IMR-90 (cell line): ENCODE data around the gene SLC12A7. TPM values are rescaled to one million over a fixed set of nuclear protein-coding genes. Genes with fewer than 3 reads are reported as not detected.

Source experiments
- ATAC-seq: fragments of 200-7000 bp; cut with Tn5 transposase; 2 replicates; pipeline ENCODE4 v1.9.1; 2020; ENCODE audit warnings: low read depth, mild to moderate bottlenecking, moderate library complexity
- BruUV-seq: library from RNA; stranded (reverse); fragments of 400-500 nt; replicated peaks from 2 replicates; lab custom pipeline; 2021; lab: Mats Ljungman, UMichigan
- CTCF ChIA-PET: fragments of 300-600 bp; formaldehyde crosslinking; extraction: SDS; loops from one replicate; lab custom pipeline; 2021; ENCODE audit warnings: antibody characterized with exemption; lab: Yijun Ruan, JAX
- POLR2A ChIA-PET: fragments of 300-600 bp; sonication (Branson Sonifier 250); formaldehyde crosslinking; loops from one replicate; lab custom pipeline; 2022; ENCODE audit warnings: antibody characterized with exemption; ENCODE audit not compliant: unreplicated experiment; lab: Charles Lee
- DNase-seq: peaks from one replicate; pipeline ENCODE4 v3.0.0; 2013
- H2AFZ ChIP-seq: replicated peaks from 2 replicates; pipeline ENCODE3; 2013; ENCODE audit warnings: low read length, mild to moderate bottlenecking; ENCODE audit not compliant: poor library complexity
- H2AK5ac ChIP-seq: 2 replicates; pipeline ENCODE4 v1.6.1; 2013; ENCODE audit warnings: low read depth, low read length, inconsistent platforms
- H2AK9ac ChIP-seq: replicated peaks from 2 replicates; pipeline ENCODE3; 2013; ENCODE audit warnings: mild to moderate bottlenecking, low read depth, low read length, moderate library complexity; ENCODE audit not compliant: poor library complexity
- H2BK120ac ChIP-seq: 2 replicates; pipeline ENCODE4 v1.6.1; 2013; ENCODE audit warnings: low read depth, low read length, inconsistent platforms
- H2BK15ac ChIP-seq: 3 replicates; pipeline ENCODE4 v1.6.1; 2013; ENCODE audit warnings: low read depth, low read length, inconsistent platforms
- H2BK20ac ChIP-seq: 2 replicates; pipeline ENCODE4 v1.6.1; 2013; ENCODE audit warnings: low read depth, mild to moderate bottlenecking, inconsistent platforms, low read length, moderate library complexity
- H2BK5ac ChIP-seq: 2 replicates; pipeline ENCODE4 v1.6.1; 2013; ENCODE audit warnings: mild to moderate bottlenecking, low read depth, low read length, inconsistent platforms; ENCODE audit not compliant: poor library complexity, severe bottlenecking
- H3K14ac ChIP-seq: replicated peaks from 2 replicates; pipeline ENCODE4 v1.6.1; 2013; ENCODE audit warnings: low read depth, low read length, inconsistent platforms
- H3K18ac ChIP-seq: 2 replicates; pipeline ENCODE4 v1.6.1; 2013; ENCODE audit warnings: low read depth, low read length, control low read depth
- H3K23ac ChIP-seq: 2 replicates; pipeline ENCODE4 v1.6.1; 2013; ENCODE audit warnings: low read depth, low read length, inconsistent platforms
- H3K27ac ChIP-seq: 2 replicates; pipeline ENCODE4 v1.5.1; 2013; ENCODE audit warnings: mild to moderate bottlenecking, control low read depth, low read length; ENCODE audit not compliant: insufficient read depth
- H3K27me3 ChIP-seq: 2 replicates; pipeline ENCODE4 v1.6.1; 2013; ENCODE audit warnings: low read length; ENCODE audit not compliant: control insufficient read depth, insufficient read depth
- H3K36me3 ChIP-seq: 2 replicates; pipeline ENCODE4 v1.6.1; 2013; ENCODE audit warnings: low read length, mixed read lengths; ENCODE audit not compliant: control insufficient read depth, insufficient read depth
- H3K4ac ChIP-seq: 2 replicates; pipeline ENCODE4 v1.6.1; 2013; ENCODE audit warnings: low read depth, low read length, inconsistent platforms
- H3K4me1 ChIP-seq: 2 replicates; pipeline ENCODE4 v1.6.1; 2013; ENCODE audit warnings: low read length, mixed read lengths; ENCODE audit not compliant: control insufficient read depth, insufficient read depth
- H3K4me2 ChIP-seq: 2 replicates; pipeline ENCODE4 v1.6.1; 2013; ENCODE audit warnings: low read depth, mild to moderate bottlenecking, control low read depth, low read length, moderate library complexity
- H3K4me3 ChIP-seq: 2 replicates; pipeline ENCODE4 v1.5.1; 2013; ENCODE audit warnings: low read depth, mild to moderate bottlenecking, control low read depth, low read length, moderate library complexity; ENCODE audit not compliant: insufficient read depth
- H3K56ac ChIP-seq: 2 replicates; pipeline ENCODE4 v1.6.1; 2013; ENCODE audit warnings: low read length, inconsistent platforms; ENCODE audit not compliant: insufficient read depth; ENCODE audit errors: extremely low read depth
- H3K79me1 ChIP-seq, 2 experiments: 2 replicates each; pipeline ENCODE4 v1.6.1; 2013; ENCODE audit warnings: low read length in 2 of 2, inconsistent platforms in 1 of 2, low read depth in 1 of 2
- H3K9ac ChIP-seq: 2 replicates; pipeline ENCODE4 v1.6.1; 2013; ENCODE audit warnings: low read depth, low read length, control low read depth
- H3K9me1 ChIP-seq: 2 replicates; pipeline ENCODE4 v1.6.1; 2013; ENCODE audit warnings: low read length, inconsistent platforms; ENCODE audit not compliant: insufficient read depth
- H3K9me3 ChIP-seq: 2 replicates; pipeline ENCODE4 v1.6.1; 2013; ENCODE audit warnings: low read length; ENCODE audit not compliant: control insufficient read depth, insufficient read depth
- H4K20me1 ChIP-seq: 2 replicates; pipeline ENCODE4 v1.6.1; 2013; ENCODE audit warnings: low read length, inconsistent platforms; ENCODE audit not compliant: insufficient read depth
- H4K5ac ChIP-seq: 2 replicates; pipeline ENCODE4 v1.6.1; 2013; ENCODE audit warnings: mild to moderate bottlenecking, low read depth, low read length, control low read depth
- H4K8ac ChIP-seq, 2 experiments: 2 replicates each; pipeline ENCODE4 v1.6.1; 2013; ENCODE audit warnings: low read depth in 2 of 2, low read length in 2 of 2, control low read depth in 1 of 2, inconsistent platforms in 1 of 2
- H4K91ac ChIP-seq: 2 replicates; pipeline ENCODE4 v1.6.1; 2013; ENCODE audit warnings: low read depth, low read length, inconsistent platforms; ENCODE audit not compliant: insufficient read depth
- BHLHE40 ChIP-seq: fragments of 150-350 bp; IDR thresholded peaks from 2 replicates; pipeline ENCODE4 v1.6.1; 2016; ENCODE audit warnings: mild to moderate bottlenecking, low read depth, low read length
- CEBPB ChIP-seq: IDR thresholded peaks from 2 replicates; pipeline ENCODE4 v1.6.1; 2012; ENCODE audit warnings: low read depth, low read length, improper control_type of control experiment
- CHD1 ChIP-seq: IDR thresholded peaks from 2 replicates; pipeline ENCODE4 v1.6.1; 2012; ENCODE audit warnings: low read depth, low read length, improper control_type of control experiment
- CTCF ChIP-seq: conservative IDR thresholded peaks from 2 replicates; pipeline ENCODE4 v1.5.1; 2012; ENCODE audit warnings: mild to moderate bottlenecking, low read depth, low read length, improper control_type of control experiment
- ELK1 ChIP-seq: fragments of 150-350 bp; IDR thresholded peaks from 2 replicates; pipeline ENCODE4 v1.6.1; 2016; ENCODE audit warnings: low read depth, mild to moderate bottlenecking, low read length, moderate library complexity, borderline replicate concordance
- FOS ChIP-seq: fragments of 150-350 bp; IDR thresholded peaks from 2 replicates; pipeline ENCODE4 v1.6.1; 2016; ENCODE audit warnings: low read depth, low read length
- MAFK ChIP-seq: IDR thresholded peaks from 2 replicates; pipeline ENCODE4 v1.6.1; 2012; ENCODE audit warnings: low read depth, low read length, improper control_type of control experiment
- MAZ ChIP-seq: IDR thresholded peaks from 2 replicates; pipeline ENCODE4 v1.6.1; 2012; ENCODE audit warnings: low read depth, mild to moderate bottlenecking, low read length, improper control_type of control experiment, moderate library complexity, borderline replicate concordance
- MXI1 ChIP-seq: IDR thresholded peaks from 2 replicates; pipeline ENCODE4 v1.6.1; 2012; ENCODE audit warnings: low read depth, mild to moderate bottlenecking, low read length, moderate library complexity, borderline replicate concordance
- NFE2L2 ChIP-seq: fragments of 150-350 bp; IDR thresholded peaks from 2 replicates; pipeline ENCODE4 v1.6.1; 2016; ENCODE audit warnings: low read depth, mild to moderate bottlenecking, low read length
- POLR2A ChIP-seq: IDR thresholded peaks from 2 replicates; pipeline ENCODE4 v1.6.1; 2012; ENCODE audit warnings: mild to moderate bottlenecking, low read depth, low read length
- RAD21 ChIP-seq: IDR thresholded peaks from 2 replicates; pipeline ENCODE4 v1.6.1; 2012; ENCODE audit warnings: low read length, improper control_type of control experiment
- RCOR1 ChIP-seq: IDR thresholded peaks from 2 replicates; pipeline ENCODE4 v1.6.1; 2012; ENCODE audit warnings: mild to moderate bottlenecking, low read length, improper control_type of control experiment; ENCODE audit not compliant: insufficient replicate concordance
- RFX5 ChIP-seq: IDR thresholded peaks from 2 replicates; pipeline ENCODE4 v1.8.0; 2012; ENCODE audit warnings: low read depth, mild to moderate bottlenecking, low read length, moderate library complexity
- SMC3 ChIP-seq: fragments of 150-350 bp; IDR thresholded peaks from 2 replicates; pipeline ENCODE4 v1.6.1; 2016; ENCODE audit warnings: low read depth, mild to moderate bottlenecking, antibody characterized with exemption, low read length, moderate library complexity
- USF2 ChIP-seq: fragments of 150-350 bp; IDR thresholded peaks from 2 replicates; pipeline ENCODE4 v1.6.1; 2017; ENCODE audit warnings: mild to moderate bottlenecking, antibody characterized with exemption, low read length, low read depth
- WGBS, 2 experiments: methylation state at CpG; one replicate each; pipeline versions ENCODE4 v1.1.5 to v1.1.7; 2013; ENCODE audit warnings: missing lambda C conversion rate in 2 of 2; ENCODE audit not compliant: insufficient read length in 1 of 2; ENCODE audit errors: extremely low coverage in 2 of 2; 5-methylcytosine and 5-hydroxymethylcytosine counted together
- dilution Hi-C: fragments of 300-500 bp; cut with HindIII; formaldehyde crosslinking; loops from one replicate; pipeline ENCODE4 v1.14.3; 2018; ENCODE audit warnings: low sequenced_read_pairs; ENCODE audit not compliant: unreplicated experiment
- in situ Hi-C: fragments of 300-500 bp; cut with MboI; formaldehyde crosslinking; loops from 3 replicates; pipeline ENCODE4 v1.14.3; 2019; ENCODE audit warnings: low sequenced_read_pairs, inconsistent platforms, mixed read lengths
- intact Hi-C: fragments of 100-400 bp; cut with micrococcal nuclease; formaldehyde crosslinking; loops from 2 replicates; pipeline ENCODE4 v1.10.0; 2022
- polyA plus RNA-seq, 3 experiments: library from polyadenylated mRNA; depleted of rRNA; stranded (reverse); fragments of >200 nt; gene quantifications; 2 replicates each; pipeline ENCODE4 v1.2.3, GENCODE V29; 2012; ENCODE audit warnings: low replicate concordance in 1 of 3
- total RNA-seq: library from RNA; depleted of rRNA; stranded (reverse); fragments of >200 nt; gene quantifications from 2 replicates; pipeline ENCODE4 v1.2.3, GENCODE V29; 2012

The SLC12A7 gene
- total and polyA plus RNA-seq, 2 of the 4 experiments (the other 2 are of a cell fraction) = 3.0 to 6.1 TPM

GRCh38 chr5:1061916-1062315 is 49.9 kb downstream of the SLC12A7 start:
- dilution Hi-C loops (no loop called here), in situ Hi-C loops (no loop called here), intact Hi-C loops (no loop called here)
- no peaks in the 10 kb centered on the region for H3K27me3 ChIP-seq
- H3K4me3 ChIP-seq = no peak overlapping the region
- no peaks in the 10 kb centered on the region for H4K20me1 ChIP-seq
- H4K91ac ChIP-seq = no peak overlapping the region
- H3K4me1 ChIP-seq = no peaks in the 10 kb centered on the region
- no peak overlapping the region for H2AFZ ChIP-seq
- H2BK20ac ChIP-seq = no peak overlapping the region
- no peak overlapping the region for H3K9ac ChIP-seq
- WGBS, 2 experiments = 100% methylated on average over 3 of the region's 10 CpGs; no CpG with 5 or more reads in 1 of the 2 experiments
- no peaks in the 10 kb centered on the region for H3K9me3 ChIP-seq
- no peak overlapping the region for H3K4me2 ChIP-seq
- H3K27ac ChIP-seq = no peak overlapping the region
- no peak overlapping the region for H3K14ac ChIP-seq
- H3K56ac ChIP-seq = no peak overlapping the region
- no peak overlapping the region for H2AK5ac ChIP-seq
- H2AK9ac ChIP-seq = no peak overlapping the region
- H3K23ac ChIP-seq = no peak overlapping the region
- H2BK120ac ChIP-seq = no peak overlapping the region
- DNase-seq = no peak
- H3K9me1 ChIP-seq = no peaks in the 10 kb centered on the region
- peaks cover 18% of the 10 kb centered on the region for H3K36me3 ChIP-seq
- H4K8ac ChIP-seq = no peak overlapping the region
- H4K5ac ChIP-seq = no peak overlapping the region
- no peak overlapping the region for H3K4ac ChIP-seq
- TF ChIP-seq RFX5 = no peak
- TF ChIP-seq MAFK = no peak
- no peak for TF ChIP-seq CHD1
- TF ChIP-seq USF2 = no peak
- TF ChIP-seq RAD21 = no peak
- no peak for TF ChIP-seq CEBPB
- TF ChIP-seq NFE2L2 = no peak
- no peak for TF ChIP-seq RCOR1
- no peak for TF ChIP-seq CTCF
- no peak for TF ChIP-seq BHLHE40
- no peak for TF ChIP-seq FOS
- no peak for TF ChIP-seq MXI1
- TF ChIP-seq ELK1 = no peak
- TF ChIP-seq MAZ = no peak
- TF ChIP-seq SMC3 = no peak
- no peak for TF ChIP-seq POLR2A
- no peaks in the 10 kb centered on the region for H3K79me1 ChIP-seq
- ATAC-seq = no peak
- ChIA-PET CTCF (no interaction called here), POLR2A (no interaction called here)
- no peak overlapping the region for H3K18ac ChIP-seq
- H2BK5ac ChIP-seq = no peak overlapping the region
- no TSS peak for BruUV-seq
- no peak overlapping the region for H2BK15ac ChIP-seq
